Mucosa of rectum (tissue), 2 donors: Measurements from ENCODE around the gene CD226.
"Not testable (repeated sequence)": the region's sequence is repeated elsewhere in the genome, so short reads cannot be mapped to it uniquely, and the experiment has no call there.

Source experiments
- H3K27ac ChIP-seq, 2 donors: one replicate each; pipeline ENCODE4 v1.7.0; 2013; ENCODE audit warnings: inconsistent platforms in 2 of 2, low read depth in 2 of 2, low read length in 2 of 2
- H3K27me3 ChIP-seq, 2 donors: one replicate each; pipeline ENCODE4 v1.7.0; 2013; ENCODE audit warnings: low read length in 2 of 2; ENCODE audit not compliant: control insufficient read depth in 2 of 2, insufficient read depth in 2 of 2
- H3K36me3 ChIP-seq, 2 donors: one replicate each; pipeline ENCODE4 v1.7.0; 2013; ENCODE audit warnings: low read length in 2 of 2; ENCODE audit not compliant: control insufficient read depth in 2 of 2, insufficient read depth in 2 of 2
- H3K4me1 ChIP-seq, 2 donors: one replicate each; pipeline ENCODE4 v1.7.0; 2013; ENCODE audit warnings: low read length in 2 of 2, mild to moderate bottlenecking in 1 of 2; ENCODE audit not compliant: control insufficient read depth in 2 of 2, insufficient read depth in 2 of 2
- H3K4me3 ChIP-seq, 2 donors: one replicate each; pipeline ENCODE4 v1.7.0; 2013; ENCODE audit warnings: low read length in 2 of 2
- H3K9ac ChIP-seq, 2 donors: one replicate each; pipeline ENCODE4 v1.7.0; 2013; ENCODE audit warnings: low read length in 2 of 2, low read depth in 1 of 2, mild to moderate bottlenecking in 1 of 2
- H3K9me3 ChIP-seq, 2 donors: one replicate each; pipeline ENCODE4 v1.7.0; 2013; ENCODE audit warnings: low read length in 2 of 2; ENCODE audit not compliant: control insufficient read depth in 2 of 2
- donor health status: healthy.
- donor health status: Normal muscosa, but diverticular disease.

Gene CD226

DNA sequence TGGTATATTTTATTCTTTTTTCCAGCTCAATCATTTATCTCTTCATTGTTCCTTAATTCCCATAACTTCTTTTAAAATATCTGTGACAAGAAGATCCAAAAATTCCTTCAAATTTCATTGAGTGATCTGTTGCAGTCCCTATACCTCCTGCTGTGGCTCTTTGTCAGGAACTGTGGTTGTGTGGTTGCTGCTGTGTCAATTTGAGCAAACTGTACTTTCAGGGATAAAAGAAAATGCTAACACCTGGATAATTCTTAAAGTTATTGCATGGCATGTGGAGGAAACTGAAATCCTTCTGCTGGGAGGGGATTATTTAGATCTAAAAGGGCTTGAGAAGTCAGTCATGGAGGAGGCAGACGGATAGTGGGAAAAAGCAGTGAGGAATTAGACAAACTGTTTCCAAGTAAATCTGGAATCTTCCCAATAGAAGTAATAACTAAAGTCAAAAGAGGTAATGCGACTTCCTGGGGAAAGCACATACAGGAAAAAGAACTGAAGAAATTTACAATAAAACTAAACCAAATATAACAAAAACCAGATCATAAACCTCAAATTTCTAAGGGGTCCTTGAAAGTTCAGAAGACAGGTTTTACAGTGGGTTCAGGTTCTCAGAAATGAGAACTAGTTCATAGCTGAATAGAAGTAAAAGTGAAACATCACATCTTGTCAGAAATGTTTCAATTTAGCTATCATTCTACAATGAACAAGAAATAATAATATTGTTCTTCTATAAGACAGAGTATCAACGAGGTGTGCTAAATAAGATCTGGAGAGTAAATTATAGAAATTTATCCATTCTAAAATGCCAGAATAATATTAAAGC lies 33.5 kb upstream of the CD226 start:
- Histone ChIP-seq H3K36me3 (no peaks in the 10 kb centered on the region), H3K9ac (no peak overlapping the region), H3K27ac (no peak overlapping the region), H3K4me3 (no peak overlapping the region), H3K9me3 (no peaks in the 10 kb centered on the region), H3K4me1 (no peaks in the 10 kb centered on the region), H3K27me3 (no peaks in the 10 kb centered on the region)

DNA sequence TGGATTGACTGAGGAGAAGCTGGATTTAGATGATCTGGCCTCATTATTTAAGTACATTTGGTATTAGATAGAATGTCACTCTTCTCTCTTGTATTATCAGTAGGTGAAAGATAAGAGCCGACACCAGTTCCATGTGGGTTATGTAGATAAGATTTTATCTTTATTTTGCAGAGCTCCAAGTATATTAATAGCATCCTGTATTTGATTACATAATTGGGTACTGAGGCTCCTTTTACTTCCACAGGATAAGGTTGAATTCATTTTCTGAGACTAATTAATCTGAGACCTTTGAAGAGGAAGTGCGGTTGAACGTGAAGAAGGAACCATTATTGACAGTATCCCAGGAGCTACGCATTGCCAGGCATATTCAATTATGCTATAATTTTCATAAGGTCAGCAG lies 32.8 kb upstream of the CD226 start:
- H3K36me3 ChIP-seq: no peaks in the 10 kb centered on the region
- no peak overlapping the region for H3K4me3 ChIP-seq
- no peaks in the 10 kb centered on the region for H3K27me3 ChIP-seq
- H3K9me3 ChIP-seq: no peaks in the 10 kb centered on the region
- no peaks in the 10 kb centered on the region for H3K4me1 ChIP-seq
- H3K27ac ChIP-seq: no peak overlapping the region
- H3K9ac ChIP-seq: no peak overlapping the region

DNA sequence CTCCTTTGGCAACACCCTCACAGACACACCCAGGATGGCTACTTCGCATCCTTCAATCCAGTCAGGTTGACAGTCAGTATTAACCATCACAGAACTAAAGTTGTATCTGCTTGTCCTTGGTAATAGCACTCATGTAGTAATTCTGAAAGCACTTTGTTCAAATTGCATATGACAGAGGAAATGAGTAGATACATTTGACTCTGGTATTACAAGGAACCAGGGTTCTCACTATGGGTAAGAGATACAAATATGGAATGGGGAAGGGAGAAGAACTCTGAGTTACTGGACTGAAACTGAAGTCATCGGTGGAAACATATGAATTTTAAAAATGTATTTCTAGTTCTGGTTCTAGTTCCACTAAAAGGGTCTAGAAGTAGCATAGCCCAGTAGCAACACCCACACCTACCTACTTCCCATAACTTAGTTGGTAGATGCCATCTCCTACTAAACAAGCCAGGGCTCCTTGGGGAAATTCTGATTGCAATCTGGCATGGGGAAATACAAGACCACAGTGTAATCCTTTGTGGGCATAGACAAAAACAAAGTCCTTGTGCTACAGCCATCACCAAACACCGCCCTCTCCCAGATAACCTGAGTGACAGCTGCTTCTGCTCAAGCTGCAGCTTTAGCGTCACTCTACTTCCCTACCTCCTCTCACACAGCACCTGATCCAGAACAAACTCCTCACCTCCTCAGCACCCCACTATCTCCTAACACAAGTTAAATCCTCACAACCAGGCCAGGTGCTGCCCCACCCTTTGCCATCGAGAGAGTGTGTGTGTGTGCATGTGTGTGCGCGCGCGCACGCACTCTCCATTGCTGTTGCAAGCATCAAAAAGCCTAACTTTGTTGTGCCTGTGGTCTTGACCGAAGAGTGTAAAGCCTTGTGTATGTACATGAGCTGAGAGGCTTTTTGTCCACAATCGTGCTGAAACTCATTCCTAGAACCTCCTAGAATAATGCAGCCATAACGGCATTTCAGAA lies 31.4 kb upstream of the CD226 start:
- no peak overlapping the region for H3K9ac ChIP-seq
- H3K4me3 ChIP-seq: no peak overlapping the region

DNA sequence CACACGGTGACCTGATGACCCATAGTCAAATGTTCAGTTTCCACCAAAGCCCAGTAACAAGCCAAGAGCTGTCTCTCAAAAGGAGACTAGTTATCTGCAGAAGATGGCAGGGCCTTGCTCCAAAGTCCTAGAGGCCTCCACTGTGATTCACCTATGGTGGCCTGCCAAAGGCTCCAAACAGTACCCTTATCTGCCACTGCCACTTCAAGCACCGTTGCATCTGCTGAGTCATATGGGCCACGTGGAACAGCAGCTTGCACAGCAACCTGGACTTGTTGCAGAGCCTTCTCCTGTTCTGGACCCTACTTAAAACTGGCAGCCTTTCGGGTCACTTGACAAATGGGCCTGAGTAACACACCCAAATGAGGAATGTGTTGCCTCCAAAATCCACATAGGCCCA lies 27.6 kb upstream of the CD226 start:
- H3K27me3 ChIP-seq, H3K4me1 ChIP-seq, H3K9ac ChIP-seq, H3K27ac ChIP-seq, H3K4me3 ChIP-seq, H3K9me3 ChIP-seq, H3K36me3 ChIP-seq: not testable (repeated sequence)

More for the DNA sequence above, 31.4 kb upstream of the CD226 start:
- no peaks in the 10 kb centered on the region for H3K4me1 ChIP-seq
- no peaks in the 10 kb centered on the region for H3K27me3 ChIP-seq
- H3K9me3 ChIP-seq: no peaks in the 10 kb centered on the region
- H3K36me3 ChIP-seq: no peaks in the 10 kb centered on the region
- no peak overlapping the region for H3K27ac ChIP-seq

DNA sequence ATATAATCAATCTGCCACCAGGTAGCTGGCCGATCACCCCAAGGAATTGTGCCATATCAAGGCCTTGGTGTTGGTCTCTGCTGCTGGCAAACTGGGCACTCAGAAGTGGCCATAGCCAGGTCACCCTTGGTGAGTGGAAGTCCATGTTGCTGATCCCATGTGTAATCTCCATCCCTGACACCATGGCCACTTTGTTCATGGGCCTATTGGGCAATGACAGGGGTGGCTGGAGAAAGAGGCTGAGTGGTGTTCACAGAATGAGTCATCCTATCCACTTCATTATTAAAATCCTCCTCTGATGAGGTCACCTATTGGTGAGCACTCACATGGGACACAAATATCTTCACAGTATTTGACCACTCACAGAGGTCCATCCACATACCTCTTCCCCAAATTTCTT lies 26.7 kb upstream of the CD226 start:
- H3K4me1 ChIP-seq: no peaks in the 10 kb centered on the region
- H3K4me3 ChIP-seq: no peak overlapping the region
- H3K27me3 ChIP-seq: no peaks in the 10 kb centered on the region
- no peak overlapping the region for H3K27ac ChIP-seq
- H3K36me3 ChIP-seq: no peaks in the 10 kb centered on the region
- H3K9me3 ChIP-seq: no peaks in the 10 kb centered on the region
- no peak overlapping the region for H3K9ac ChIP-seq

DNA sequence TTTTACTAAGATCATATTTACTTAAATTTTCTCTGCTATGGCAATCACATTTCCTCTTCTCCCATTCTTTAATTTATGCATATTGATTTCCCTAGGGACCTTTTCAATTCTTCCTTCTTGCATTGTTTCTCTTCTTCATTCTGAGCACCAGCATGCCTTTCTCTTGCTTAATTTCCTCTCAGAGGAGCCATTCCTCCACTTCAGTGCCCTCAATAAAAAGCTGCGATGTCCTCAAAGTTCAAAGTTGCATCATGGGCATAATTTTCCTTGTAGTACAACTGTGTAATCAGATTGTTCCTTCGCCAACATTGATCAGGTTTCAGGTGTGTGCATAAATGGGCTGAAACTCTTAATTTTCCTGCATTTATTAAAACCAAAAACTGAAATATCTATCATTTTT lies 21.8 kb upstream of the CD226 start:
- Histone ChIP-seq H3K36me3 (no peaks in the 10 kb centered on the region), H3K27ac (no peak overlapping the region), H3K9ac (no peak overlapping the region), H3K9me3 (no peaks in the 10 kb centered on the region), H3K27me3 (no peaks in the 10 kb centered on the region), H3K4me1 (no peaks in the 10 kb centered on the region), H3K4me3 (no peak overlapping the region)

DNA sequence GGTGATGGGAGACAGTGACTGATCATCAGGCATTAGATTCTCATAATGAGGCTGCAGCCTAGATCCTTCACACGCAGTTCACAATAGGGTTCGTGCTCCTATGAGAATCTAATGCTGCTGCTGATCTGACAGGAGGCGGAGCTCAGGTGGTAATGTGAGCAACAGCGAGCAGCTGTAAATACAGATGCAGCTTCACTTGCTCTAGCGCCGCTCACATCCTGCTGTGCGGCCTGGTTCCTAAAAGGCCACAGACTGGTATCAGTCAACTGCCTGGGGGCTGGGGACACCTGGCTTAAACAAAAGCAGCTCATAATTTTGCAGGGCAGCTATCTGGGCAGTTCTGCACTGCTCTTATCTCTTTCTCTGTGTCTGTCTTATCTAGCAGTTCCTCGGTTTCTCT lies 20.4 kb upstream of the CD226 start:
- no peaks in the 10 kb centered on the region for H3K9me3 ChIP-seq
- H3K27me3 ChIP-seq: no peaks in the 10 kb centered on the region
- H3K4me3 ChIP-seq: no peak overlapping the region
- H3K9ac ChIP-seq: no peak overlapping the region
- H3K36me3 ChIP-seq: no peaks in the 10 kb centered on the region
- H3K4me1 ChIP-seq: no peaks in the 10 kb centered on the region
- no peak overlapping the region for H3K27ac ChIP-seq

DNA sequence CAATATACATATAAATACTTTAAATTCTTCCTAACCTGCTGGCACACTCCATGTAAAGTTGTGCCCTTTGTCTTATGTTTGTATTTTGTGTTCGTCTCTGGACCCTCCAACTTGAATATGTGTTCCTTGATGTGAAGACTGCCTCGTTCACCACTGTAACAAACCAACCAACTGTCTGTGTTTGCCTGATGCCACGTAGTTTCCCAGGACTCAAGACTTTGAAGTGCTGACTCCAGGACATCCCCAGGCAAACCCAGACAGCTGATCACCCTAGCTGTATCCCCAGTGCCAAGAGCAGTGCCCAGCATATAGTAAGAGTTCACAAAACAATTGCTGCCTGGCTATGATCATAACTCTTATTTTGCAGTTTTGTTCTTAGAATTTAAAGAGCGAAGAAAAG lies 15.5 kb upstream of the CD226 start:
- no peak overlapping the region for H3K27ac ChIP-seq
- no peaks in the 10 kb centered on the region for H3K4me1 ChIP-seq
- no peaks in the 10 kb centered on the region for H3K36me3 ChIP-seq
- no peak overlapping the region for H3K9ac ChIP-seq
- H3K4me3 ChIP-seq: no peak overlapping the region
- H3K27me3 ChIP-seq: no peaks in the 10 kb centered on the region
- H3K9me3 ChIP-seq: no peaks in the 10 kb centered on the region

DNA sequence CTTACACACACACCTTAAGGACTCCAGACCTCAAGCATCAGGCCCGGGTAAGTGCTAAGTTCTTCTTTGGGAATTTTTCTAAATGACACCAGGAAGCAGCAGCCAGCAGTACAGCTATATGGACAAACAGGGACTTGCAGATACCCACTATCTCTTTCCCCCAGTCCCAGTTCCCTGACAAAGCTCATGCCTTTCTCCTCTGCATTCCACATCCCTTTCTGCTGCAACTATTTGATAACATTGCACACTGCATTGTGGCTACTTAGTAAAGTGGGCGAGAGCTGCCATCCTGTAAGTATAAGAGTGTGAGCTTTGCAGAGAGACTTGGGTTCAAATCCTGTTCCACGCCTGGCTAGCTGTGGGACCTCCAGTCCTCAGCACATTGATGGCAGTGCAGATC lies 14.0 kb upstream of the CD226 start:
- Histone ChIP-seq H3K9me3 (no peaks in the 10 kb centered on the region), H3K4me1 (no peaks in the 10 kb centered on the region), H3K27me3 (no peaks in the 10 kb centered on the region), H3K36me3 (no peaks in the 10 kb centered on the region), H3K4me3 (no peak overlapping the region), H3K27ac (no peak overlapping the region), H3K9ac (no peak overlapping the region)

DNA sequence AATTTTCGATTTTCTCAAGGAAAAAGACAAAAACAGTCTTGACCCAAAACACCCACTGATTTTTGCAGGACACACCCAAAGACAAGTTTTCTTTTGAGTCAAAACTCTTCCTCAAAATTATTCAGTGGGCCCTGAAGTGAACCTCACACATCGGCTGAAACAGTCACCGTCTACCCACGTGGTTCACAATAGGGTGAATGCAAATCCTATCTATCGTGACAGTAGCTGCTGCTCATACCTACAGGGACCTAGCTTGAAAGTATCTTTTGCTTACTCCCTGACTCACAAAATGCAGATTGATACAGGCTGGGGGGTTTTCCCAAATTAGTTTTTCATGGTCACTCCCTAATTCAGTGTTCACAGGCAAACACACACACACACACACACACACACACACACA lies 10.7 kb upstream of the CD226 start:
- Histone ChIP-seq H3K27me3 (no peaks in the 10 kb centered on the region), H3K4me3 (no peak overlapping the region), H3K9me3 (no peaks in the 10 kb centered on the region), H3K4me1 (no peaks in the 10 kb centered on the region), H3K27ac (no peak overlapping the region), H3K9ac (no peak overlapping the region), H3K36me3 (no peaks in the 10 kb centered on the region)
